Hepatocyte (in vitro differentiated cells): ENCODE results near the gene SERF2.
"Not testable (repeated sequence)": the region's sequence is repeated elsewhere in the genome, so short reads cannot be mapped to it uniquely, and the experiment has no call there.

Experiments
- CTCF ChIP-seq: fragments of 200-600 bp; sonication (generic); IDR thresholded peaks from 2 replicates; pipeline ENCODE4 v1.5.1; 2016; ENCODE audit warnings: antibody characterized with exemption, mild to moderate bottlenecking; ENCODE audit not compliant: poor library complexity
- EZH2 ChIP-seq: fragments of 200-600 bp; sonication (generic); IDR thresholded peaks from 2 replicates; pipeline ENCODE4 v1.6.1; 2016; ENCODE audit warnings: antibody characterized with exemption, mild to moderate bottlenecking, borderline replicate concordance

GRCh38 chr15:43746903-43747309 lies 45.2 kb upstream of the SERF2 start:
- not testable (repeated sequence) for TF ChIP-seq EZH2, CTCF
